NCI-H748 (cell line): Measurements from ENCODE around the gene ZNF431.
"Not testable (repeated sequence)": the region's sequence is repeated elsewhere in the genome, so short reads cannot be mapped to it uniquely, and the experiment has no call there.

Source experiments
- DNase-seq: peaks from one replicate; lab custom pipeline; 2025; ENCODE audit not compliant: unreplicated experiment; lab: John Stamatoyannopoulos, UW

The ZNF431 gene

GRCh38 chr19:21141787-21142464, at the start of gene ZNF431:
Gene ZNF431 (plus strand): TSS chr19:21142040. CDS start chr19:21142184, 144 bp downstream.
- peak; percentile 96 for DNase-seq

GRCh38 chr19:21092109-21092508, 49.7 kb upstream of the ZNF431 start:
- DNase-seq = no peak

DNA sequence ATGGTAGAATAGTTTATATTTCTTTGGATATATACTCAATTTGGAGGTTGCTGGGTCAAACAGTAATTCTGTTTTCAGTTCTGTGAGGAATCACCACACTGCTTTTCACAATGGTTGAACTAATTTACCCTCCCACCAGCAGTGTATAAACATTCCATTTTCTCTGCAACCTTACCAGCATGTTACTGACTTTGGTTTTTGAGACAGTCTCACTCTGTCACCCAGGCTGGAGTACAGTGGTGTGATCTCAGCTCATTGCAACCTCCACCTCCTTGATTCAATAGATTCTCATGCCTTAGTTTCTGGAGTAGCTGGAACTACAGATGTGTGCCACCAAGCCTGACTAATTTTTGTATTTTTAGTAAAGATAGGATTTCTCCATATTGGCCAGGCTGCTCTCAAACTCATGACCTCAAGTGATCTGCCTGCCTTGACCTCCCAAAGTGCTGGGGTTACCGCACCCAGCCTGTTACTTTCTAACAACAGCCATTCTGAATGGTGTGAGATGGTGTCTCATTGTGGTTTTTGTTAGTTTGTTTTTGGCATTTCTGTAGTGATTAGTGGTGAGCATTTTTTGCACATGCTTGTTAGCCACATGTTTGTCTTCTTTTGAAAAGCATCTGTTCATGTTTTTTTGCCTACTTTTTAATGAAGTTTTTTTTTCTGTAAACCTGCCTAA, 47.4 kb upstream of the ZNF431 start:
- no peak for DNase-seq

DNA sequence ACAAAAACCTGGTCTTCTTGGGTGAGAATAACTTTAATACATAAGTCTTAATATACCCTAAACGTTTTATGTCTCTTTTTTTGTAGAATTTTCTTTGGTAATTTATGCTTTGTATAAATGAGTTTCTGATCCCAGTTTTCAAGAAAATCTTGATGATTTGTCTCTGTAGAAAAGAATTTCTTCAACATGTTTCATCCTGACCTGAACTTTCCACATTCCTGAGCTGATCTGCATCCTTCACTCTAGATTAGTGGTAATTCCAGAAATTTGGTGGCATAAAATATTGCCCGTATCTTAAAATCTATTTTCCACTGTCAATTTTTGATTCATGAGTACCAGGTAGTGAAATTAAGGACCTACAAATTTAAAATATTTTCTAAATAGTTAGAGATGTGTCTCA, 43.5 kb upstream of the ZNF431 start:
- no peak for DNase-seq

DNA sequence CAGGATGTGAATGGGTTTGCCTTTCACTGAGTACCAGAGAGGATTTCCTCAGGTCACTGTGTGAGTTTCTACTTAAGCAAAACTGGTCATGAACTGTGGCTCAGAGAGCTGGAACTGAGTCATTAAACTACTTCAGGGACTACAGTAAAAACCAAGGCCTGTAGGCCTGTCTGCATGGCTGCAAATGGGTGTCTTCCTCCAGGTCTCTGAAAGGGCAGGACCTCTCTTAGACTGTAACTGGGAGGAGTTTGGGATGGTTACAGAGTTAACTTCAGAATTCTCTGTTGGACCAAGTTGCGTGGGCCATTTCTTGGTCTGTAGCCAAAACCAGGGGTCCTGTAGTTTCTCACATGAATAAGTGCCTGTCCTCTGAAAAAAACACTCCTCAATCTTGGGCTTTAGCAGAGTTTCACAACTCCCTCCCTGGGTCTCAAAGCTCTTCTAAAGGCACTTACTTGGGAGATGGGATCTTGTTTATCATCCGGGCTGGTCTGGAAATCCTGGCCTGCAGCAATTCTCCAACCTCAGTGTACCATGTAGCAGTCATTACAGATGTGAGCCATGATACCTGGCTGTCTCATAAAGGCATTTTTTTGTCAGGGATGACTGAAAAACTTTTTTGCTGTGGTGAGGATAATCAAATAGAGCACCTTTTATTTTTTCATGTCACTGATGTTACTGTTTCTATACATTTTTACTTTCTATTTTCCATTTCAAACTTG, 40.2 kb upstream of the ZNF431 start:
- DNase-seq = no peak

DNA sequence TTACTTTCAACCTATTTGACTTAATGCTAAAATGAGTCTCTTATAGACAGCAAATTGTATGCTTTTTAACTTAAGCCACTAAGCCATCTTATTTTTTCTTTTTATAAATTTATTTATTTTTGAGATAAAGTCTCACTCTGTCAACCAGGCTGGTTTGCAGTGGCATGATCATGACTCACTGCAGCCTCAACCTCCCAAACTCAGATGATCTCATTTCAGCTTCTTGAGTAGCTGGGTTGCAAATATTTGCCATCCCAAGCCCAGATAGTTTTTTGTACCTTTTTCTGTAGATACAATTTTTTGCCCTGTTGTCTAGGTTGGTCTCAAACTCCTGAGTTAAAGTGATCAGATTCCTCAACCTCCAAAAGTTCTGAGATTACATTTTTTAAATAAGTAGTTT, 32.7 kb upstream of the ZNF431 start:
- no peak for DNase-seq

DNA sequence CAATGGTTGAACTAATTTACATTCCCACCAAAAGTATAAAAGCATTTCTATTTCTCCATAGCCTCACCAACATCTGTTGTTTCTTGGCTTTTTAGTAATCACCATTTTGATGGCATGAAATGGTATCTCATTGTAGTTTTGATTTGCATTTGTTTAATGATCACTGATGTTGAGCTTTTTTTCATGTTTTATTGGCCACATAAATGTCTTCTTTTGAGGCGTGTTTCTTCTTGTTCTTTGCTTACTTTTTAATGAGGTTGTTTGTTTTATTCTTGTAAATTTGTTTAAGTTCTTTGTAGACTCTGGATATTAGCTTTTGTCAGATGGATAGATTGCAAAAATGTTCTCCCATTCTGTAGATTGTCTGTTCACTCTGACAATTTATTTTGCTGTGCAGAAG, 31.7 kb upstream of the ZNF431 start:
- no peak for DNase-seq

GRCh38 chr19:21115430-21115829, 26.4 kb upstream of the ZNF431 start:
- no peak for DNase-seq

DNA sequence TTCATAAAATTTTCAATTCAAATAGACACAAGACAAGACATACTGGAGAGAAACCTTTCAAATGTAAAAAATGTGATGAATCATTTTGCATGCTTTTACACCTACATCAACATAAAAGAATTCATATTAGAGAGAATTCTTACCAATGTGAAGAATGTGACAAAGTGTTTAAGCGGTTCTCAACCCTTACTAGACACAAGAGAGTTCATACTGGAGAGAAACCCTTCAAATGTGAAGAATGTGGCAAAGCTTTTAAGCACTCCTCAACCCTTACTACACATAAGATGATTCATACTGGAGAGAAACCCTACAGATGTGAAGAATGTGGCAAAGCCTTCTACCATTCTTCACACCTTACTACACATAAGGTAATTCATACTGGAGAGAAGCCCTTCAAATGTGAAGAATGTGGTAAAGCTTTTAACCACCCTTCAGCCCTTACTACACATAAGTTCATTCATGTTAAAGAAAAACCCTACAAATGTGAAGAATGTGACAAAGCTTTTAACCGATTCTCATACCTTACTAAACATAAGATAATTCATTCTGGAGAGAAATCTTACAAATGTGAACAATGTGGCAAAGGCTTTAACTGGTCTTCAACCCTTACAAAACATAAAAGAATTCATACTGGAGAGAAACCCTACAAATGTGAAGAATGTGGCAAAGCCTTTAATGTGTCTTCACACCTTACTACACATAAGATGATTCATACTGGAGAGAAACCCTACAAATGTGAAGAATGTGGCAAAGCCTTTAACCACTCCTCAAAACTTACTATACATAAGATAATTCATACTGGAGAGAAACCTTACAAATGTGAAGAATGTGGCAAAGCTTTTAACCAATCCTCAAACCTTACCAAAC, 24.6 kb upstream of the ZNF431 start:
- no peak for DNase-seq

- DNase-seq = no peak
Measured at GRCh38 chr19:21126078-21126477, 15.8 kb upstream of the ZNF431 start.

- no peak for DNase-seq
Measured at GRCh38 chr19:21127001-21127400, 14.8 kb upstream of the ZNF431 start.

DNA sequence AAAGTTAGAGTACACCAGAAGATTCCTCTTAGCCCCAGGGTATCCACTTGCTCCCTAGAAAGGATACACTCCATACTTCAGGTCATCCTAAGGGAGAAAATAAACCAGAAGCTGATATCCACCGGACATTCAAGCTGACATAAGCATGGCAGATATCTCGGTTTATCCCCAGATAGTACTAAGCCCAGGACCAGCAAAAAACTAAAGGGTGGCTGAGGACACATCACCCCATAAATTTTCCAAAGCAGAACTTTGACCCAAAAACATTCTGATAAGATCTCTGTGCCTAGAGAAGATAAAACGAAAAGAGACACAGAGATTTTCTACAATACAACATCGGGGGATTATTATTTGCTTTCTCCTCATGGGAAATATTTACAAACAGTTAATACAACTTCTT, 13.9 kb upstream of the ZNF431 start:
- no peak for DNase-seq

GRCh38 chr19:21128901-21129698, 12.7 kb upstream of the ZNF431 start:
- no peak for DNase-seq

DNA sequence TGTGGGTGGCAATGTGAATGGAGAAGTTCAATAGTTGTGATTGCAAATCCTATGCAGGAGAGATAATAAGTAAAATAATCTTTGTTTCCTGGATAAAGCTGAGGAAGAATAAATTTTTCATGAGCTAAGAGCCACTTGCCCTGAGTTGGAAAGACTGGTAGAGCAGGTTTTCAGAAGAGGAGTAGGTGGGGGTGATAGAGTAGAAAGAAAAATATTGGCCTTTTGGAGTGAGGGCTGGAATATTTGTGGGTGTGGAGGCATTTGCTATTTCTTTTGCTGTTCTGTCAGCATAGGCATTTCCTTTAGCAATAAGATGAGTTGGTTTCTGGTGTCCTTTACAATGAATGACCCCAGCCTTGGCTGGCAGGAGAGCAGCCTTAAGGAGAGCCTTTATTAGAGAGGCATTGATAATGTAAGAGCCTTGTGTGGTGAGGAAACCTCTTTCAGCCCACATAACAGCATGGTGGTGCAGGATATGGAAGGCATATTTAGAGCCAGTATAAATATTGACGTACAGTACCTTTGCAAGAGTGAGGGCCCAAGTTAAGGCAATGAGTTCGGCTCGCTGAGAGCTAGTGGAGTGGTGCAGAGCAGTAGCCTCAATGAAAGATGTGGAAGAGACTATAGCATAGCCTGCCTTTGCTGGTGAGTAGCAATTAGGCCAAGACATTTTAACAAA, 11.6 kb upstream of the ZNF431 start:
- peak; percentile 5 for DNase-seq

GRCh38 chr19:21133633-21134032, 8.2 kb upstream of the ZNF431 start:
- no peak for DNase-seq

DNA sequence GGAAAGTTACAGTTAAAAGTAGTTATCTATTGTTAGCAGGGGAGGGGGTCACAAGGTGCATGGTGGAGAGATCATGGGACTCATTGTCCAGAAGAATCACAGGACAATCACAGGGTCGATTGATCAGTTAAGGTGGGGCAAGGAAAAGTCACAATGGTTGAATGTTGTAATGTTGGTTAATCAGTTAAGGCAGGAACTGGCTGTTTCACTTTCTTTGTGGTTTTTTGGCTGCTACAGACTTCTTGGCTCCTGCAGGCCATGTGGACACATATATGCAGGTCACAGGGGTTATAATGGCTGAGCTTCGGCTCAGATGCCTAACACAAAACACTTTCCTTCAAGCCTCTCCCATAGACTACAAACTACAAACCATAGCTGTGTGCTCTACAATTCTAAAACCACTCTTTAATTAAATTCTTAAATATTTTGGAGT, 6.9 kb upstream of the ZNF431 start:
- DNase-seq = no peak

DNA sequence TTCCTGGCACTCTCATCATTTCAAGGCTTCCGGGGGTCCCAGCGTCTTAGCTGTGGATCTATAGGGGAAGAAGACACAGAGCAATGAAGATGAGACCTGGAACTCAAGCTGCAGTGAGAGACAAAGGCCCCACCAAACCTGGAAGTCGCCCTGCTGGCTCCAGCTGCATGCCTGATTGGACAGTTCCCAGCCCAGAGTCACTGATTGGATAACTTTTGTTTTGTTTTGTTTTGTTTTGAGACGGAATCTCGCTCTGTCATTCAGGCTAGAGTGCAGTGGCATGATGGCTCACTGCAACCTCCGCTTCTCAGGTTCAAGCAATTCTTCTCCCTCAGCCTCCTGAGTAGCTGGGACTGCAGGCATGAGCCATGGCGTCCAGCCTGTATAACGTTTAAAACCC, 6.4 kb upstream of the ZNF431 start:
- no peak for DNase-seq

GRCh38 chr19:21138130-21138529, 3.7 kb upstream of the ZNF431 start:
- no peak for DNase-seq

- DNase-seq = not testable (repeated sequence)
Measured at GRCh38 chr19:21141006-21141405, 834 bp upstream of the ZNF431 start.

DNA sequence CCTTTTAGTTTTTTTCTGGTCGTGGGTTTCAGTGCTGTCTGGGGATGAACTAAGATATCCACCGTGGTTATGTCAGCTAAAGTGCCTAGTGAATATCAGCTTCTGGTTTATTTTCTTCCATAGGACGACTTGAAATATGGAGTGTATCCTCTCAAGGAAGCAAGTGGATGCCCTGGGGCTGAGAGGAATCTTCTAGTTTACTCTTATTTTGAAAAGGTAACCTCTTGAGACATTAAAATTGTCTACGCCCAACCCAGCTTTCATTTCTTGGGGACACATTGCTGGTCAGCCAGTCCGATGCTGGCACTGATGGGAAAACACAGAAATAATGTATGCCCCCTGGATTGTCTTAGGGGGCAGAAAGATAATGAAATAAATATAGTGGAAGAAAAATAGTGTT, 1.6 kb downstream of the ZNF431 start:
- no peak for DNase-seq
